K562 (cell line): ENCODE data around the gene KRABD2.

Experiments
- ATAC-seq: fragments of 200-7000 bp; cut with Tn5 transposase; 3 replicates; pipeline ENCODE4 v1.9.1; 2020; ENCODE audit warnings: moderate library complexity
- BruUV-seq: library from RNA; stranded (reverse); fragments of 400-500 nt; replicated peaks from 2 replicates; lab custom pipeline; 2021; lab: Mats Ljungman, UMichigan
- CTCF ChIA-PET: fragments of 300-600 bp; formaldehyde crosslinking; extraction: SDS; loops from one replicate; lab custom pipeline; 2021; ENCODE audit warnings: low intra/inter-chr PET ratio; lab: Yijun Ruan, JAX
- POLR2A ChIA-PET: fragments of 300-600, 350-650 bp; sonication (Branson Sonifier 250); formaldehyde crosslinking; extraction: SDS; loops from one replicate; lab custom pipeline; 2021; ENCODE audit warnings: antibody characterized with exemption, inconsistent platforms; lab: Yijun Ruan, JAX
- DNase-seq, 4 experiments: peaks; one replicate each; pipeline versions ENCODE4 v3.0.0 to v3.0.0-alpha.2; 2011 to 2018; ENCODE audit warnings: low spot score in 3 of 4, mixed read lengths in 3 of 4; ENCODE audit errors: extremely low read depth in 1 of 4
- FAIRE-seq: peaks from 2 replicates; lab custom pipeline; 2011; peaks lifted over from hg19 to GRCh38; lab: Jason Lieb, UNC
- H2AFZ ChIP-seq: 2 replicates; pipeline ENCODE4 v1.6.0; 2011; ENCODE audit warnings: low read depth, low read length, control low read depth, inconsistent platforms
- H3K27ac ChIP-seq: fragments of 200-600 bp; 3 replicates; pipeline ENCODE4 v1.8.0; 2011; ENCODE audit warnings: low read depth, mild to moderate bottlenecking, control low read depth, inconsistent platforms, low read length, moderate library complexity, mixed read lengths; ENCODE audit errors: extremely low read depth
- H3K27me3 ChIP-seq, 2 experiments: fragments of 300-600 bp in 1 of 2; 2 replicates in 1 of 2; 3 replicates in 1 of 2; pipeline versions ENCODE4 v1.6.0 to v1.8.0; 2011; ENCODE audit warnings: inconsistent platforms in 2 of 2, low read length in 2 of 2, mild to moderate bottlenecking in 1 of 2, mixed read lengths in 1 of 2, moderate library complexity in 1 of 2; ENCODE audit not compliant: control insufficient read depth in 2 of 2, insufficient read depth in 2 of 2
- H3K36me3 ChIP-seq: fragments of 300-600 bp; 3 replicates; pipeline ENCODE4 v1.8.0; 2011; ENCODE audit warnings: mild to moderate bottlenecking, low read length, inconsistent platforms; ENCODE audit not compliant: control insufficient read depth, insufficient read depth
- H3K4me1 ChIP-seq, 2 experiments: fragments of 200-600 bp in 1 of 2; replicated peaks in 1 of 2; 2 replicates in 1 of 2; 3 replicates in 1 of 2; pipeline versions ENCODE4 v1.5.1 to v1.8.0; 2011; ENCODE audit warnings: inconsistent platforms in 2 of 2, low read length in 2 of 2, mild to moderate bottlenecking in 1 of 2, mixed read lengths in 1 of 2, moderate library complexity in 1 of 2; ENCODE audit not compliant: control insufficient read depth in 2 of 2, insufficient read depth in 2 of 2
- H3K4me2 ChIP-seq: 2 replicates; pipeline ENCODE4 v1.6.1; 2011; ENCODE audit warnings: low read length, control low read depth, inconsistent platforms, mixed read lengths; ENCODE audit not compliant: insufficient read depth
- H3K4me3 ChIP-seq: fragments of 200-600 bp; sonication (generic), shearing (Covaris generic); 2 replicates; pipeline ENCODE4 v1.5.1; 2016; ENCODE audit warnings: control low read depth, inconsistent platforms
- H3K79me2 ChIP-seq: fragments of 200-600 bp; 3 replicates; pipeline ENCODE4 v1.8.0; 2011; ENCODE audit warnings: low read length, inconsistent platforms; ENCODE audit not compliant: control insufficient read depth, insufficient read depth
- H3K9ac ChIP-seq, 2 experiments: 2 replicates each; pipeline versions ENCODE4 v1.6.0 to v1.6.1; 2011; ENCODE audit warnings: low read depth in 2 of 2, low read length in 2 of 2, control low read depth in 1 of 2, inconsistent platforms in 1 of 2, mild to moderate bottlenecking in 1 of 2, mixed read lengths in 1 of 2; ENCODE audit not compliant: insufficient read depth in 1 of 2
- H3K9me1 ChIP-seq: one replicate; pipeline ENCODE4 v1.6.0; 2011; ENCODE audit warnings: inconsistent platforms, mild to moderate bottlenecking, low read length, moderate library complexity; ENCODE audit not compliant: control insufficient read depth, insufficient read depth
- H3K9me3 ChIP-seq: replicated peaks from 2 replicates; pipeline ENCODE4 v1.5.1; 2011; ENCODE audit warnings: low read depth, low read length, inconsistent platforms; ENCODE audit not compliant: control insufficient read depth, insufficient read depth
- H4K20me1 ChIP-seq: replicated peaks from 2 replicates; pipeline ENCODE4 v1.6.1; 2011; ENCODE audit warnings: low read length, inconsistent platforms, mixed read lengths; ENCODE audit not compliant: control insufficient read depth, insufficient read depth
- CBFA2T2 ChIP-seq: fragments of 450-650 bp; conservative IDR thresholded peaks from 2 replicates; pipeline ENCODE4 v1.6.1; 2017; ENCODE audit warnings: mild to moderate bottlenecking
- CBFA2T3 ChIP-seq: fragments of 450-650 bp; IDR thresholded peaks from 2 replicates; pipeline ENCODE4 v1.6.1; 2017
- EGR1 ChIP-seq: fragments of 450-650 bp; conservative IDR thresholded peaks from 2 replicates; pipeline ENCODE4 v1.6.1; 2017; ENCODE audit warnings: mild to moderate bottlenecking
- FOSL1 ChIP-seq: fragments of 200-800 bp; sonication (Bioruptor generic); conservative IDR thresholded peaks from 2 replicates; pipeline ENCODE4 v1.6.1; 2016; ENCODE audit warnings: missing genetic modification characterization, missing compliant biosample characterization
- JUN ChIP-seq, 2 experiments: sonication (generic) in 1 of 2; formaldehyde crosslinking in 1 of 2; IDR thresholded peaks; 2 replicates each; pipeline versions ENCODE4 v1.6.1 to v1.8.0; 2012 to 2022; ENCODE audit warnings: borderline replicate concordance in 2 of 2, mild to moderate bottlenecking in 2 of 2, improper control_type of control experiment in 1 of 2, low read depth in 1 of 2, low read length in 1 of 2, missing genetic modification reagents in 1 of 2
- JUND ChIP-seq, 2 experiments: IDR thresholded peaks; 2 replicates in 1 of 2; 3 replicates in 1 of 2; pipeline ENCODE4 v1.6.1; 2011; ENCODE audit warnings: borderline replicate concordance in 2 of 2, low read depth in 2 of 2, low read length in 2 of 2, improper control_type of control experiment in 1 of 2, missing biosample characterization in 1 of 2, missing genetic modification characterization in 1 of 2, missing genetic modification reagents in 1 of 2
- MAZ ChIP-seq, 2 experiments: fragments of 450-650 bp in 1 of 2; sonication (generic) in 1 of 2; formaldehyde crosslinking; IDR thresholded peaks in 1 of 2; conservative IDR thresholded peaks in 1 of 2; 2 replicates each; pipeline versions ENCODE4 v1.4.0 to v1.5.0; 2020; ENCODE audit warnings: mild to moderate bottlenecking in 1 of 2, missing genetic modification reagents in 1 of 2
- NFE2 ChIP-seq: IDR thresholded peaks from 2 replicates; pipeline ENCODE4 v1.6.1; 2014; ENCODE audit warnings: antibody characterized with exemption, low read depth
- RB1 ChIP-seq: fragments of 450-650 bp; IDR thresholded peaks from 2 replicates; pipeline ENCODE4 v1.6.1; 2017; ENCODE audit warnings: low read depth, mild to moderate bottlenecking
- WGBS: fragments of 100-300 bp; shearing (Covaris generic); methylation state at CpG from one replicate; pipeline ENCODE4 v1.1.6; 2016; ENCODE audit warnings: low coverage, mixed read lengths; ENCODE audit not compliant: insufficient coverage; ENCODE audit errors: missing lambda C conversion rate; 5-methylcytosine and 5-hydroxymethylcytosine counted together
- in situ Hi-C: fragments of 300-500 bp; cut with MboI; formaldehyde crosslinking; loops from 4 replicates; pipeline ENCODE4 v1.15.0; 2018; ENCODE audit warnings: inconsistent platforms, mixed read lengths
- intact Hi-C: fragments of 100-400 bp; cut with micrococcal nuclease; formaldehyde crosslinking; loops from 2 replicates; pipeline ENCODE4 v1.14.2; 2022
- TF ChIP-seq, protein P1 (sequence below), 2 experiments: fragments of 450-650 bp in 1 of 2; sonication (generic) in 1 of 2; formaldehyde crosslinking in 1 of 2; IDR thresholded peaks in 1 of 2; conservative IDR thresholded peaks in 1 of 2; 2 replicates each; pipeline versions ENCODE4 v1.6.1 to v1.8.1; 2016 to 2023; ENCODE audit warnings: mild to moderate bottlenecking in 2 of 2, moderate library complexity in 2 of 2, inconsistent platforms in 1 of 2, missing genetic modification reagents in 1 of 2
- TF ChIP-seq, protein P2 (sequence below): fragments of 450-650 bp; IDR thresholded peaks from 2 replicates; pipeline ENCODE4 v1.6.1; 2017; ENCODE audit warnings: antibody characterized with exemption, mild to moderate bottlenecking
- TF ChIP-seq, protein P3 (sequence below): sonication (generic); formaldehyde crosslinking; IDR thresholded peaks from 2 replicates; pipeline ENCODE4 v1.8.1; 2023; ENCODE audit warnings: mild to moderate bottlenecking, missing genetic modification reagents
- TF ChIP-seq, protein P4 (sequence below): sonication (generic); formaldehyde crosslinking; IDR thresholded peaks from 2 replicates; pipeline ENCODE4 v1.8.0; 2022; ENCODE audit warnings: mild to moderate bottlenecking, missing genetic modification reagents

The KRABD2 gene

DNA sequence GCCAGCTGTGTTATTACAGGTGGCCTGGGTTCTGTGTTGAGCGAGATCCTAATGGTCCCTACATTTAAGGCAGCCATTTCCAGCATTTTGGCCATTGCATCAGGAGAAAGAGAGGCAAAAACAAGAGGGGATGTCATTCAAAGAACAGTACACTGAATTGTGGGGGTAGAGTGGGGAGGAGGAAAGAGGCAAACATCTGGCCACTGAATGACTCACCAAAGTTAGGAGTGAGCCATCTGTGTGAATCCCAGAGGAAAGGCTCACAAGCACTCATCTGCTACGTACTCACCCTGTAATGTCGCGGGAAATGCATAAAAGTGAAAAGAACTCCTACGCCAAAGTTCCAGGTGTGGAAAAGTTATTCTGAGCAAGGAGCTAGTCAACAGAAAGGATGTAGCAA is 16.7 kb downstream of the KRABD2 start:
- Histone ChIP-seq H3K4me2 (peak overlapping the region; percentile 51), H3K79me2 (no peaks in the 10 kb centered on the region), H3K9ac (peak overlapping the region in 1 of 2 experiments; percentile 34; a peak in 1 of 4 replicates), H2AFZ (peak overlapping the region; percentile 80), H3K27me3 (no peaks in the 10 kb centered on the region), H3K4me3 (no peak overlapping the region), H3K36me3 (no peaks in the 10 kb centered on the region), H4K20me1 (no peaks in the 10 kb centered on the region), H3K9me1 (no peaks in the 10 kb centered on the region), H3K9me3 (no peaks in the 10 kb centered on the region), H3K27ac (0 out of 3 replicates have a peak overlapping the region, but pooled peaks have one; percentile 39), H3K4me1 (peaks cover 0 to 30% of the 10 kb centered on the region in 2 experiments; a peak in 4 of 5 replicates)
- CTCF ChIA-PET, result no interaction called here
- in situ Hi-C loops, result no loop called here
- FAIRE-seq, result peak; percentile 76
- intact Hi-C loops, result no loop called here
- peak; percentile 38 to 60 (median 44) for DNase-seq
- 15% methylated on average over 5 of the region's 5 CpGs for WGBS
- peak; percentile 79 for ATAC-seq
- POLR2A ChIA-PET, result interaction anchor here (4.5 kb wide), 1 partner anchor 17 kb away, joined by 25 read pairs; the partner anchor contains the start of gene KRABD2
- no TSS peak for BruUV-seq
- TF ChIP-seq RB1, result no peak
- TF ChIP-seq, protein P1, sequence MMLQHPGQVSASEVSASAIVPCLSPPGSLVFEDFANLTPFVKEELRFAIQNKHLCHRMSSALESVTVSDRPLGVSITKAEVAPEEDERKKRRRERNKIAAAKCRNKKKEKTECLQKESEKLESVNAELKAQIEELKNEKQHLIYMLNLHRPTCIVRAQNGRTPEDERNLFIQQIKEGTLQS (IDR thresholded peaks at IDR 0.05), result peak; percentile 84
- TF ChIP-seq, protein P1 (CRISPR knock-in tag; conservative IDR thresholded peaks at IDR 0.05), result no peak
- peak; percentile 81 for TF ChIP-seq FOSL1 (tag)
- 0 out of 2 replicates have a peak, but pooled peaks have one; percentile 25 for TF ChIP-seq EGR1
- peak; percentile 84 for TF ChIP-seq JUND (IDR thresholded peaks at IDR 0.05; ENCODE audit: borderline replicate concordance, low read depth, low read length)
- TF ChIP-seq JUND (tag; IDR thresholded peaks at IDR 0.05; ENCODE audit: borderline replicate concordance, low read depth, low read length), result peak; percentile 81; the same call in 2 of the 3 replicates
- TF ChIP-seq MAZ (CRISPR knock-in tag; conservative IDR thresholded peaks at IDR 0.05 in 1 of 2, IDR thresholded peaks at IDR 0.05 in 1 of 2), result no peak
- TF ChIP-seq, protein P2, sequence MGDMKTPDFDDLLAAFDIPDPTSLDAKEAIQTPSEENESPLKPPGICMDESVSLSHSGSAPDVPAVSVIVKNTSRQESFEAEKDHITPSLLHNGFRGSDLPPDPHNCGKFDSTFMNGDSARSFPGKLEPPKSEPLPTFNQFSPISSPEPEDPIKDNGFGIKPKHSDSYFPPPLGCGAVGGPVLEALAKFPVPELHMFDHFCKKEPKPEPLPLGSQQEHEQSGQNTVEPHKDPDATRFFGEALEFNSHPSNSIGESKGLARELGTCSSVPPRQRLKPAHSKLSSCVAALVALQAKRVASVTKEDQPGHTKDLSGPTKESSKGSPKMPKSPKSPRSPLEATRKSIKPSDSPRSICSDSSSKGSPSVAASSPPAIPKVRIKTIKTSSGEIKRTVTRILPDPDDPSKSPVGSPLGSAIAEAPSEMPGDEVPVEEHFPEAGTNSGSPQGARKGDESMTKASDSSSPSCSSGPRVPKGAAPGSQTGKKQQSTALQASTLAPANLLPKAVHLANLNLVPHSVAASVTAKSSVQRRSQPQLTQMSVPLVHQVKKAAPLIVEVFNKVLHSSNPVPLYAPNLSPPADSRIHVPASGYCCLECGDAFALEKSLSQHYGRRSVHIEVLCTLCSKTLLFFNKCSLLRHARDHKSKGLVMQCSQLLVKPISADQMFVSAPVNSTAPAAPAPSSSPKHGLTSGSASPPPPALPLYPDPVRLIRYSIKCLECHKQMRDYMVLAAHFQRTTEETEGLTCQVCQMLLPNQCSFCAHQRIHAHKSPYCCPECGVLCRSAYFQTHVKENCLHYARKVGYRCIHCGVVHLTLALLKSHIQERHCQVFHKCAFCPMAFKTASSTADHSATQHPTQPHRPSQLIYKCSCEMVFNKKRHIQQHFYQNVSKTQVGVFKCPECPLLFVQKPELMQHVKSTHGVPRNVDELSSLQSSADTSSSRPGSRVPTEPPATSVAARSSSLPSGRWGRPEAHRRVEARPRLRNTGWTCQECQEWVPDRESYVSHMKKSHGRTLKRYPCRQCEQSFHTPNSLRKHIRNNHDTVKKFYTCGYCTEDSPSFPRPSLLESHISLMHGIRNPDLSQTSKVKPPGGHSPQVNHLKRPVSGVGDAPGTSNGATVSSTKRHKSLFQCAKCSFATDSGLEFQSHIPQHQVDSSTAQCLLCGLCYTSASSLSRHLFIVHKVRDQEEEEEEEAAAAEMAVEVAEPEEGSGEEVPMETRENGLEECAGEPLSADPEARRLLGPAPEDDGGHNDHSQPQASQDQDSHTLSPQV, result no peak
- peak; percentile 68; the same call in 1 of the 2 replicates for TF ChIP-seq JUN (IDR thresholded peaks at IDR 0.05; ENCODE audit: borderline replicate concordance, low read depth, low read length)
- TF ChIP-seq JUN (CRISPR knock-in tag; IDR thresholded peaks at IDR 0.05; ENCODE audit: borderline replicate concordance), result no peak
- TF ChIP-seq, protein P3, sequence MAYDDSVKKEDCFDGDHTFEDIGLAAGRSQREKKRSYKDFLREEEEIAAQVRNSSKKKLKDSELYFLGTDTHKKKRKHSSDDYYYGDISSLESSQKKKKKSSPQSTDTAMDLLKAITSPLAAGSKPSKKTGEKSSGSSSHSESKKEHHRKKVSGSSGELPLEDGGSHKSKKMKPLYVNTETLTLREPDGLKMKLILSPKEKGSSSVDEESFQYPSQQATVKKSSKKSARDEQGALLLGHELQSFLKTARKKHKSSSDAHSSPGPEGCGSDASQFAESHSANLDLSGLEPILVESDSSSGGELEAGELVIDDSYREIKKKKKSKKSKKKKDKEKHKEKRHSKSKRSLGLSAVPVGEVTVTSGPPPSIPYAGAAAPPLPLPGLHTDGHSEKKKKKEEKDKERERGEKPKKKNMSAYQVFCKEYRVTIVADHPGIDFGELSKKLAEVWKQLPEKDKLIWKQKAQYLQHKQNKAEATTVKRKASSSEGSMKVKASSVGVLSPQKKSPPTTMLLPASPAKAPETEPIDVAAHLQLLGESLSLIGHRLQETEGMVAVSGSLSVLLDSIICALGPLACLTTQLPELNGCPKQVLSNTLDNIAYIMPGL (CRISPR knock-in tag), result no peak
- TF ChIP-seq NFE2, result peak; percentile 46; the same call in 1 of the 2 replicates
- peak; percentile 64 for TF ChIP-seq CBFA2T2
- TF ChIP-seq, protein P4, sequence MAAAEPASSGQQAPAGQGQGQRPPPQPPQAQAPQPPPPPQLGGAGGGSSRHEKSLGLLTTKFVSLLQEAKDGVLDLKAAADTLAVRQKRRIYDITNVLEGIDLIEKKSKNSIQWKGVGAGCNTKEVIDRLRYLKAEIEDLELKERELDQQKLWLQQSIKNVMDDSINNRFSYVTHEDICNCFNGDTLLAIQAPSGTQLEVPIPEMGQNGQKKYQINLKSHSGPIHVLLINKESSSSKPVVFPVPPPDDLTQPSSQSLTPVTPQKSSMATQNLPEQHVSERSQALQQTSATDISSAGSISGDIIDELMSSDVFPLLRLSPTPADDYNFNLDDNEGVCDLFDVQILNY, result no peak
- peak; percentile 68 for TF ChIP-seq CBFA2T3
